Stimulated activated naive CD8-positive, alpha-beta T cell treated with anti-CD3 and anti-CD28 coated beads, Interleukin-15, Interleukin-2, amounts not matched to agents 100 U/mL and 50 U/mL, for 24 hours (primary cell): Measurements from ENCODE around the gene TRIM9.

Experiments
- ATAC-seq: fragments of 150-1000 bp; cut with Tn5 transposase; one replicate; pipeline ENCODE4 v1.10.0; 2021
- DNase-seq: peaks from one replicate; pipeline ENCODE4 v3.0.0; 2021

Gene TRIM9

DNA sequence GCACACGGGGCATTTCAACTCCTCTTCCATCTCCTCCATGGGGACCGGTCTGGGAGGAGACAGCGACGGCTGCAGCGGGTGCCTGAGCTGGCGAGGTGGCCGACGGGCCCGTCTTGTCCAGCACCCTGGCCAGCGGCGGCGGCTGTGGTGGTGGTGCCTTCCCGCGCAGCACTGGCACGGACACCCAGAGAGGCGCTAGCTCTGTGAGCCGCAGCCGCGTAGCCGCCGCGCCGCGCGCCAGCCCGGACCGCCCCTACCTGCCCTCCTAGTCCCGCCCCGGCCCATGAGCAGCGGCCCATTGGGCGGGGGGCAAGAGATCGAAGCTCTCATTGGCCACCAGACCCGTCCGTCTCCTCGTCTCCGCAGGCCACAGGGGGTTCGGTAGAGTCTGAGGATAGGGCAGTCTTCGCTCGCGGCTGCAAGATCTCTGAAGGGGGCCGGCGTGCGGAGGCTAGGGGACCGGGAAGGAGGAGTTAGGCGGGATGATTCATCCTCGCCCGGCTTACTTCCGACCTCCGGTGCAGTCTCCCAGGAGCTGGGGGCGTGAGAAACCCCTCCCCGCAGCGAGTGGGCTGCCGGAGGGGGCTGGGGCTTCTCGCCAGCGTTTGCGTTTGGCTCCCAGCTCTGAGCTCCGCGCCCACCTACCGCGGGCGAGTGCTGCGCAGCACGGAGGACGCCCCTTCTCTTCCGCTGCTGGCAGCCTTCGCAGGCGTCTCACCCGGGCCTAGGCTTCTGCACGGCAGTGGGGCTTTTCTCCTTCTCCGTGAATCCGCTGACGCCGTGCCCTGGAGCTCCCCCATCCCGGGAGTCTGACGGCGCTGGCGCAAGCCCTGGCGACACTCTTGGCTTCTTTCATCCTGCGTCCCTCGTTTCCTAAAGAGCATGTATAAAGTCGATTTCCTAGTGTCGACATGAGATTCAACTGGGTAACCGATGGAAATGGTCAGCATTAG lies at the start of gene TRIM9:
Gene TRIM9, minus strand, starts transcription at position 205 of the 953 bp plus-strand sequence. Its CDS starts 166 bp downstream, at position 39.
- ATAC-seq: peak; percentile 97

DNA sequence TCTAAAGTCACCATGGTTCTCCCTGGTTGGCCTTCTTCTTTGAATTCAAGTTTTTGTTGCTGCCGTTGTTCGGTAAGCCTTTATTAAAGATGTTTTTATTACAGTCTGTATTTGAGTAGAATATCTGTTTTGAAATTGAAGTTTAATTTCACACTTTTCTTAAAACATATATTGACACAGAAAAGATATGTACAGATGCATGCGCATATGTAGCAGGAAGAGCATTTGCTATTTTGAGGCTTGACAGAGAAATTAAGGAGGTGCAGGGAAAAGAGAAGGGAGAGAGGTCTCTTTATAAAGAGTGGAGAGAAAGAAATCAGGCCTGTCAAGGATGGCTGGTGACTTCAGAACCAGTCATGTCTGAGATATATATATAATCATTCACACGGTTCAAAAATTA lies 46.0 kb upstream of the TRIM9 start:
- ATAC-seq (no peak), DNase-seq (no peak)

More for the DNA sequence above, at the start of gene TRIM9:
- peak; percentile 94 for DNase-seq

DNA sequence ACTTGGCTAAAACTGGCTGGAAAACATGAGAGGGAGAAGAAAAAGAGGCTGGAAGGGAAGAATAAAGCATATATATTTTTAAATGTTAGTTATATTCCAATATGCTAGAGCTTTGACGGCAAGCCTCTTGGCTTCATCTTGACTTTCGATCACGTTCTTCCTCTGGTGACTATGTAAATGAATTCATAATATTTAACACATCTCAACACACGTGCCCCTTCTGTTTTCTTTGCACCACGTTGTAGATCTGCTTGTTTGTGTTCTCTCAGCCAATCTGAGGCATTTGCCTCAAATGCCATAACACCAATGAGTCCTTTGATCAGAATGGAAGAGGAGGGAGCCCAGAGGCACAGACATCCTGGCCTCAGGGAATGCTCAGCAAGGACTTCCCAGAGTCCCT lies 45.4 kb upstream of the TRIM9 start:
- no peak for DNase-seq
- ATAC-seq: no peak

DNA sequence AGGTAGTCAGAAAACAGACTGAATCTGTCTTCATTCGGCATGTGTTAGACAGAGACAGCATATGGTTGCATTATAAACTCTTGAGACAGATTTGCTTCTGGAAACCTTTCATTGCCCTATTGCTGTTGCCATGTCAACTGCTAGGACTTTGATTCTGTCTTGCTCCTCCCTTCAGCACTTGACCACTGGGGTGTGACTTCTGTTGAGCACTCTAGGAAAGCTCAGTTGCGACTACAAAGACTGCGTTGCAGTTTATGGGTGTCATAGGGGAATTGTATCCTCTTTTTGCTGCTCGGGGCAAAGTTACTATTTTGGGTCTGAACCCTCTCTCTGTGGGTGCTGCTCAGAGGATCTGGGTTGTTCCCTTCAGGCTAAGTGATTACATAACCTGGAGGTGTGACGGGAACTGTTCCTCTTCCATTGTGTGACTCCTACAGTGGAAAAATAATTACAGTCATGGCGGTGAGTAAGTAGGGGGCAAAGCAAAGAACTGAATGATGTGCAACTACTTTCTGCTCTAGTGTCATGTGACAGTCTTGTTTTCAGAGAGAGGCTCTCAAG lies 44.3 kb upstream of the TRIM9 start:
- ATAC-seq (no peak), DNase-seq (no peak)

DNA sequence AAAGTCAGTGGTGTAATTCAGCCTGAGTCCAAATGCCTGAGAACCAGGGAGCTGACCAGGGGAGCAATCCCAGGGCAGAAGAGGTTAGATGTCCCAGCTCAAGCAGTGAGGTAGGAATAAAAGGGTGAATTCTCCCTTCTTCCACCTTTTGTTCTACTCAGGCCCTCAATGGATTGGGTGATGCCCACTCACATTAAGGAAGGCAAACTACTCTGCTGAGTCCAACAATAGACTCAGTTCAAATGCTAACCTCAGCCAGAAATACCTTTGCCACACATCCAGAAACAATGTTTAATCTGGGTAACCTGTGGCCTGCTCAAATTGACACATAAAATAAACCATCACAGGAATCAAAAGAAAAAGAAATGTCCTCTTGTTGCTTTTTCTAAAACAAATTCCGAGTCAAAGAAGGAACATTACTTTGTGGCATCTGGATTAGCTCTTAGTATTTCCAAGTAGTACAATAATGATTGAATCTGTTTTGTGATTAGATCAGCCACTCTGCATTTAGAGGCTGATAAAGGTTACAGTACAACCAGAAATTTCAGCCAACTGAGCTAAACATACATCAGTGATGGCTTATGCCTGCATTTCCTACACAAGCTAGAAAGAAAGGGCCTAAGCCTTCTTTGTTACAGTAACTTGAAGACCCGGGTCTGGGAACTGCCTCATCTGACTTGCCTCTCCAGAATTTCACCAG lies 43.6 kb upstream of the TRIM9 start:
- DNase-seq: no peak
- no peak for ATAC-seq

DNA sequence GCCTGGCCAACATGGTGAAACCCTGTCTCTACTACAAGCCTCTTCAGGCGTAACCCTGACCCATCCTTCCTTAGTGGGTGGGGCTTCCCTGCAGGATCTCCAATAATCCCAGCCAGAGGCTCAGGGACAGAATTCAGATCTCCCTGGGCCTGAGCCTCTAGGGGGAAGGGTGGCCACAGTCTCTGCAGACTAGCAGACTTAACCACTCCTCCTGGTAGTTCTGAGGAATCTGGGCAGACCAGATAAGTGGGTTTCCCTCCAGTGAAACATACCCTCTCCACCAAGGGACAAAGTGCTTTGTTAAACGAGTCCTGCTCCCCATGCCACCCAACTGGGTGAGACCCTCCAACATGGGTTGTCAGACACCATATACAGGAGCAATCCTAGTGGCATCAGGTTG lies 36.6 kb upstream of the TRIM9 start:
- ATAC-seq: no peak
- DNase-seq: no peak

DNA sequence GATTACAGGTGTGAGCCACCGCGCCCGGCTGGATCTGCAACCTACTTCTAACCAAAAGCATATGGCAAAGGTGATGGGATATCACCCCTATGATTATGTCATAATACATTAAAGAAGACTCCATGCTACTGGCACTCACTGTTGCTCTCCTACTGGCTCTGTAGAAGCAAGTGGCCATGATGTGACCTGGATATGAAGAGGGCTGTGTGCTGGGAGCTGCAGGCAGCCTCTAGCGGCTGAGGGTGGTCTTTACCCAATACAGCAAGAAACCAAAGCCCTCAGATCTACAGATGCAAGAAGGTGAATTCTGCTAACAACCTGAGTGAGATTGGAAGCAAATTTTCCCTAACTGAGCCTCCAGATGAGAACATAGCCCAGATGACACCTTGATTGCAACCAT lies 34.2 kb upstream of the TRIM9 start:
- no peak for DNase-seq
- ATAC-seq: no peak

DNA sequence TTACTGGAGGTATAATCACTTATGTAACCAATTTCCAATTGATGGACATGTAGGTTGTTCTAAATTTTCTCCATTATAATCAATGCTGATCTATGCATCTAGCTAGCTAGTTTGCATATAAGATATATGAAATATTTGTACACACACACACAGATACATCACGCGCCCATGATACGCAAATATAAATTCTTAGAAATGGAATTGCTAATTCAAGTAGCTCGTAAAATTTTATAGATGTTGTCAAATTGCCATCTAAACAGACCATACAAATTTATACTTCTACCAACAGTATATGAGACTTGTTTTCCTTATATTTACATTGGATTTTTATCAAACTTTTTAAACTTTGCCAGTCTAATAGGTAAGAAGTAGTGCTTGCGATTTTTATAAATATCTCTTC lies 29.1 kb upstream of the TRIM9 start:
- no peak for ATAC-seq
- no peak for DNase-seq

DNA sequence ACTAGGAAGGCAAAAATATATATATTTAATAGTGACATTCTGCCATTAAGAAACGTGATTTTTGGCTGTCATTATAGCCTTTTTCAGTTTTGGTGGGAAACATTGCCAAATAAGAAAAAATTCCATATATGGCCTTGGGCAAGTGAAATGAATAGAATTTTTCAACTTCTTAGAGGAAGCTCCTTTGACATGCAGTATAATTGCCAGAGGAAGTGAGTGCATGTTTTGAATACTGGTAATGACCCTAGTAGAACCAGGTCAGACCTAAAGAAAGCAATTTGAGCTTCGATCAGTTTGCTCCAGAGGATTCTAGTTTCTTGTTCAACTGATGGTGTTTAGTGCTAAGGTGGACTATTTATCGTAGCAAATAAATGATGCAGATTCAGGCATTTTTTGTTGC lies 26.2 kb upstream of the TRIM9 start:
- DNase-seq (no peak), ATAC-seq (no peak)

DNA sequence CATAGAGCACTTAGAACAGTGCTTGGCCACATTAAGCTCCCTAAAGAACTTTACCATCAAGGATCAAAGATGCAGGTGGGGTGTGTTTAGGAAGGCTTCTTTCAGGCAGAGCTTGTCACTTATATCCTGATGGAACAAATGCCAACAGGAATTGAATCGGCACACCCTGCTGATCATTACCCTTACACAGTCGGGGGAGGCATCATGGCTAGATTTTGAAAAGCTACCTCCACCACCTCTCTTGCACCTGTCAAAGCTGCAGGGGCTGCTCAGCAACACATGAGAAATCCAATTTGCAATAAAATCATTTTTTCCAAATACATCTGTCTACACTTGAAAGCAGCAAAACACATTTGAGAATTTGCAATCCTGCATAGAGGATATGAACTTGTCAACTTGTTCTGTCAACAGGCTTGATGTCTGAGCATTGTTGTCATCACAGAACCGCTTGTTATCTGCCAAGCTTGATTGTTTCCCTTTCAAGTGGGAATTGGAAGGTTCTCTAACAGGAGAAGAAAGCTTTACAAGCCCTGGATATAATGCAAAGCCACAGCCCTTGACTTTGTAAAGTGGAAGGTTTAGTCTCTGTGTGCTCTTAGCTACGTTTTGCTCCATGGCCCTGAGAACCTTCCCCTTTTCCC lies 24.6 kb upstream of the TRIM9 start:
- ATAC-seq (no peak), DNase-seq (no peak)

DNA sequence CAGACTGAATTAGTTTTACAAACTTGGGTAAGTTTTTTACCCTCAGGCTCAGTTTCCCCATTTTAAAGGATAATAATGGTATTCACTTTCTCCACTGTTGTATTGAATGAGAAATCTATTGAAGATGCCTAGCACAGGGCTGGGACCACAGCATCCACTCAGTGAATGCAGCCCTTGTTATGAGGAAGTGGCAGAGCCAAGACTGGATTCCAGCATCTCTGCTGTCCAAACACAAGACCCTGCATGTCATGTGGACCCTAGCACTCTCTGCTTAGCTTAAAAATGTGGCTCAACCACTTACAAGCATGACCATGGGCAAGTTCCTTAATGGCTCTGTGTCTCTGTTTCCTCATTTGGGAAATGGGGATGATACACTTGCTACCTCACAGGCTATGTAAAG lies 24.1 kb upstream of the TRIM9 start:
- no peak for ATAC-seq
- no peak for DNase-seq

DNA sequence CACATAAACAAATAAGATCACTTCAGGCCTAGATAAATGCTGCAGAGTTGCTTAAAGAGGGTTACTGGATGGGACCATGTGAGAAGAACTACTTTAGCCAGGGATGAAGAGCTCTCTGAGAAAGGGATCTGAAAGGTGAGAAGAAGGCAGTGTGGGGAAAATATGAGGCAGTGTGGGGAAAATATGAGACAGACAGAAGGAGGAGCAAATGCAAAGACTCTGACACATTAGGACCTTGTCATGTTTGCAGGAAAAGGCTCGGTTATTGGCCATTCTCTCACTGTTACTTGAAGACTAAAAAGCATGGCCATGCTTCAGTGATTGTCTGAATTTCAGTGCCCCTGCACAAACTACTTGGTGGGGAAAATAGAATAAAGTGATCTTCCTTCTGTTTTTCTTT lies 22.7 kb upstream of the TRIM9 start:
- no peak for ATAC-seq
- DNase-seq: no peak

DNA sequence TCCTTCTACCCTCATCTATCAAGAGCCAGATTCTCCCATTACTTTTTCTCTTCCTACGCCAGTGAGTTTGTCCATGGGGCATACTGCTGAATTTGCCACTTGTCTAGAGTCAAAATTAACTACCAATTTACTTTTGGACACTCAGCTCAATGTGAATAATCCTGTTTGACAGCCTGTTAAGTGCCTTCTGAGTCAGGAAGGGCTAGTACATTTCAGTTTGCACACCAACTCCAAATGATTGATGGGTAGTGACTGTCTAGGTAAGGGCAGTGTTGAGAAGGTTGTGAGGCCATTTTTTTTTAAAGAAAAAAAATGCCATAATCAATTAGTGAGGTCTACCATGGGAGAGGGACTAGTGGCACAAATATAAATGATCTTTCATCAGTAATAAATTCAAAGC lies 21.8 kb upstream of the TRIM9 start:
- DNase-seq (no peak), ATAC-seq (no peak)

DNA sequence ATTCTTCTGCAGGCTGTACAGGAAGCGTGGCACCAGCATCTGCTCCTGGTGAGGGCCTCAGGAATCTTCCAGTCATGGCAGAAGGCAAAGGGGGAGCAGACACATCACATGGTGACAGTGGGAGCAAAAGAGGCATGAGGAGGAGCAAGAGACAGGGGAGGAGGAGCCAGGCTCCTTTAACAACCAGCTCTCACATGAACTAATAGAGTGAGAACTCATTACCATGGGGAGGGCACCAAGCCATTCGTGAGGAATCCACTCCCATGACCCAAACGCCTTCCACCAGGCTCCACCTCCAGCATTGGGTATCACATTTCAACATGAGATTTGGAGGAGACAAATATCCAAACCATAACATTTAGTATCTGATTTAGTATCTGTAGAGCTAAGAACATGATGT lies 14.7 kb upstream of the TRIM9 start:
- no peak for ATAC-seq
- no peak for DNase-seq

DNA sequence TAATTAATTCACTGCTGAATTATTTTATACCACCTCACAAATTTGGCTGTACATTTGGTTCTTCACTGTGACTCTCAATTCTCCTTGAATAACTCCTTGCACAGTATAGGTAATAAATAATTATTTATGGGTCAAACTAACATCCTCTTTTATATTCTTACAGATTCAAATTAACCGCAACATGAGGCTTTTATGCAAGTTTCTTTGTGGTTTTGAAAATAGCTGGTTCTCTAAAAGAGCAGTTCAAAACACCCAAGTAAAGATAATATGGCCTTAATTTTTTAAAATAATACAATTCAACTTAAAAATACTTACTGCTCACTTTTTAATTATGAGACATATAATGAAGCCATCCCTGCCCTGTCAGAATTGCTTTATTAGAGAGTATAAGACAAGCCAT lies 12.9 kb upstream of the TRIM9 start:
- no peak for DNase-seq
- ATAC-seq: no peak

DNA sequence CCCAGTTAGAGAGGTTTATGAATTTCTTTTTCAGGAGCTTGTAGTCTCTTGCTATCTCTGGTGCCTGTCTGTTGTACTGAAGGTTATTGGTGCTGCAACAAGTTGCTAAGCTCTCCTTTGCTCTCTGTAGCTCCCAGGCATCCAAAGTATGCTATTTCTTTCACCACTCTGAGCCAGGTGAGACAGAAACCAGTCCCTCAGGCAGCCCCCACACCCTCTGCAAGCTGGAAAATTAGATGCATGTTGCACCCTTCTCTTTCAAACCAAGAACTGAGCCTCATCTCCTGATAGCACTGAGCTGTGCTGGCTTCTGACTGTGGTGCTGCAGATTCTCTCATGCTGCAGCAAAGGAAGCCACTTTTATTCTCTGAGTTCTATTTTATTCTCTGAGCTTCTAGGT lies 9.6 kb upstream of the TRIM9 start:
- ATAC-seq: no peak
- no peak for DNase-seq

DNA sequence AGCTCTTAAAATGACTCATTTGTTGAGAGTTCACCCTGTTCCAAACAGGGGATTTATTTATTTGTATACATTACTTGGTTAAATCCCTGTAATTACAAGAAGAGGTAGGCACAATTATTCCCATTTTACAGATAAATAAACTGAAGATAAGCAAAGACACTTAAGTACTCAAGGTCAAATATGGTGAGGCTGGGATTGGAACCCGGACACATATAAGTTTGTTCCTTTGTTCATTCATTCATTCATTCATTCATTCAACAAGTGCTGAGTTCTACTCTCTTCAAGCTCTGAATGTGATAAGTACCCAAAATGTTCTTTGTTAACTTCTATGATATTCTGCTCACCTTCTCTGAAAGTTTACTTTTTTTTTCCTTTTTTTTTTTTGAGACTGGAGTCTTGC lies 2.4 kb upstream of the TRIM9 start:
- ATAC-seq (no peak), DNase-seq (no peak)

DNA sequence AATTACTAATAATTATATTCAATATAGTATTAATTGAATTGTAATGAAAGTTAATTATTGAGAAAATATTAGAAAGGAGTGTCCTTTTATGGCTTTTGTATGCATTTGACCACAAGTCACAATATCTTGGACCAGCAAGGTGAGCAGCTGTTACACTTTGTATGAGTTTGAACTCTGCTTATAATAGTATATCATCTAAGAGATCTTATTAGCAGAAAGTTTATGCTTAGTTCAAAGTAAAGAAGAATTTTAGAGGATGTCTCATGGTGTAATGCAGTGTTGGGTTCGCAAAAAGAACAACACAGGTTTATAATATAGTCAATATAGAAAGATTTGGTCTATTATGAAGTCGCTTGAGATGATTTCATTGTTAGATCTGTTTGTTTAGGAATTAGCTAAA lies 2.0 kb upstream of the TRIM9 start:
- DNase-seq: no peak

DNA sequence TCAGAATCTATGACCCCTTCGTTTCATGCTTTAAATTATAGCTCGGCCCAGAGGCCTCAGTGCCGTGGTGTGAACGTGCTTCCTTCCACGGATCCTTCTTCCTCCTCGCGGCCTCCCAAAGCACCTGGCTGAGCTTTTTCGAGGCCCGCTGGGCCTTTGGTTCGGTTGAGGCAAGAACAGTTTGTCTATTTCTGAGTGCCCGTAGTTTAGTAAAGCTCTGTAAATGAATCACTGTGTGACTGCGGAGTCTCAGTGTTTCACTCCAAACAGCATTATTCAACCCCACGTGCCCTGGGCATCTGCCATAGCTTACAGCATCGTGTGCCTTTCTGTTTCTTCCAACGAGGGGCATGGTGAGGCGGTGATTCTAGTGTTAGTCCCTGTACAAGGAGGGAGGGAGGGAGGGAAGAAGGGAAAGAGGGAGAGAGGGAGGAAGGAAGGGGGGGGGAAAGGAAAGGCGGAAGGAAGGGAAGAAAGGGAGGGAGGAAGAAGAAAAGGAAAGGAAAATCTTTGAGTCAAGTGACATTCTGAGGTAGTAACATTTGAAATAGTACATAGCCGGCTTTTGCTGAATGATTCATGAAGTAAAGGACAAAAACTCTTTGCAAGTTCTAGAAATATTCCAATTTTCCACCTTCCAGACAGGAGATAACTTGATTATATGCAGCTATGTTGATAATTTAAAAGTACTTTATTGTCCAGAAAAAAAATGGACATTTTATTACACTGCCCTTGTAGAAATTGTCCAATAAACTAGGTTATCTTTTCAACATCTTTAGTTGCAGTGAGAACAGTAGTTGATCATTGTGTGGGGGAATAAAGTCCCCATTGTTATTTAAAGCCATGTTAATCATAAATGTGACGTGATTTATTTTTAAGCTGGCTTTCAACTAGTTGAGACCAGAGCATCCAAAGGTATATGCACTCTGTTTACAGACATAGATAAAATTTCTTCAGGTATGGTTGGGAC lies 1.2 kb upstream of the TRIM9 start:
- DNase-seq (peak; percentile 43), ATAC-seq (no peak)

More for the DNA sequence above, 2.0 kb upstream of the TRIM9 start:
- no peak for ATAC-seq

DNA sequence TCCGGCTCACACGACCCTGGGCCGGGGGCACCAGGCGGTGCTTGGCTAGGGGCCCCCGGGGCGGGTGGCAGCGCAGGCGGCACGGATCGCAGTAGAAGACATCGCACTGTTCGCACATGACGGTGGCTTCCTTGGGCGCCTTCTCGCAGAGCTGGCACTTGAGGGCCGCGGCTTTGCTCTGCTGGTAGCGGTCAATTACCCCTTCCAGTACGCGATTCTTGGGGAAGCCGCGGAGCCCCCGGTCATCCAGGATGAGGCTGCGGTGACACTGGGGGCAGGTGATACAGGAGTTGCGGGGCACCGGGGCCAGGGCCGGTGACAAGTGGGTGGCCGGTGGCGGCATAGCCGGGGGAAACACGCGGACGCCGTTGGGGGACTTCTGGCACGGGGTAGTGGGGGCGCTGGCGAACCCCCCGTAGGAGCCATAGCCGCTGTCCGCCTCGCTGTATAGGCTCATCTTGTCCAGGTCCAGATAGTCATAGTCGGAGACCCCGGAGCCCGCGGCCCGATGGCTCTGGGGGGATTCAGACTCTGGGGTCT lies 553 bp downstream of the TRIM9 start:
- DNase-seq: peak; percentile 32

More for the DNA sequence above, 553 bp downstream of the TRIM9 start:
- no peak for ATAC-seq
